HCT116 (cell line): ENCODE results near the gene EXOSC10. TPM values are rescaled to one million over a fixed set of nuclear protein-coding genes. Genes with fewer than 3 reads are reported as not detected.

Experiments
- total RNA-seq: library from RNA; stranded (reverse); gene quantifications from one replicate; pipeline ENCODE4 v1.2.1, GENCODE V29; 2021; ENCODE audit not compliant: unreplicated experiment

Gene EXOSC10
- total RNA-seq, 1 experiment from 2014 or later: 80.7 TPM

Other genes with a start within 250 kb of the EXOSC10 start
- gene TARDBP, start 87.2 kb downstream of the EXOSC10 start, total RNA-seq: 155 TPM
- 0.25 TPM for gene MASP2, start 52.6 kb downstream of the EXOSC10 start, total RNA-seq
- 150 TPM for gene SRM, start 39.9 kb downstream of the EXOSC10 start, total RNA-seq
- not detected for gene ANGPTL7, start 89.5 kb upstream of the EXOSC10 start, total RNA-seq
- 42.2 TPM for gene MTOR, start 162.7 kb upstream of the EXOSC10 start, total RNA-seq
- gene UBIAD1, start 173.3 kb upstream of the EXOSC10 start, total RNA-seq: 17.2 TPM